ENCODE measurements around the gene SALL3. TPM values are rescaled to one million over a fixed set of nuclear protein-coding genes. Genes with fewer than 3 reads are reported as not detected.

Gene SALL3
- total and polyA plus RNA-seq, 2 experiments from 2014 or later = 16.9 to 39.8 TPM

DNA sequence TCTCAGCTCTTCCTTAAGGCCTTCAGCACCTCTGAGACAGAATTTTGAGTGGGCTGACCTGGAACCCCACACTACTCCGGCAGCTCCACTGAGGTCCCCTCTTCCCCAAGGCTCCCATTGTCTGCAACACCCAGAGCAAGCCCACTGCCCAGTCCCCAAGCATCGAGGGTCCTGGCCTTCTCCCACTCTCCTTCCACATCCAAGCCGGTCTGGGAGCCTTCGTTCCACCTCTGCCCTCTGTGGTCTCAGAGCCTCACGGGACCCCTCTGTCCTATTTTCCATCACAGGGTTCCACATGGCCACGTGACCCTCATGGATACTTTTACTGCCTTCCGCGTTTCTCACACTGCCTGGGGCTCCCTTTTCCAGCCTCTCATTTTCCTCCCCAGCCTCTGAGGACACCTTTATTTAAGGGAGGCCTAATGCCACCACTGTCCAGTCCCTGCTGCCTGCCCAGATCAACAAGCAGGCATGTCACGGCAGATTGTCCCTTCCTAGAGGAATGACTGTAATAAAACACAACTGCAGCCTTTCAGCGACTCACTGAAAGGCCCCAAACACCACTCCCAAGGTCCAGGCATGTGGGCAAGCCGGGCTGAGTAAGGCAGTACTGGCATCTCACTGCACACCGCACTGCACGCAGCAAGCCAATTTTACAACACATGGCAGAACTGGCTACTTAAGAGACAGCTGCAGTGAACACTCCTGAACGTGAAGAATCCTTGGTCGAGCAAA, 7.9 kb upstream of the SALL3 start:
- H3K36me3 ChIP-seq (ENCODE audit: insufficient read depth) = no peaks in the 10 kb centered on the region
- H3K9me2 ChIP-seq (ENCODE audit: insufficient read depth) = no peaks in the 10 kb centered on the region
- H3K27ac ChIP-seq (ENCODE audit: low read depth) = no peak overlapping the region
- no peak for DNase-seq (ENCODE audit: low spot score)
- H3K27me3 Mint-ChIP-seq (ENCODE audit: insufficient read depth, low read depth, poor library complexity) = peaks cover 67% of the 10 kb centered on the region
- no peak overlapping the region for H2AFZ ChIP-seq
- no peak for TF ChIP-seq POLR2AphosphoS5 (IDR thresholded peaks at IDR 0.05; ENCODE audit: low read depth)
- TF ChIP-seq, protein P1, sequence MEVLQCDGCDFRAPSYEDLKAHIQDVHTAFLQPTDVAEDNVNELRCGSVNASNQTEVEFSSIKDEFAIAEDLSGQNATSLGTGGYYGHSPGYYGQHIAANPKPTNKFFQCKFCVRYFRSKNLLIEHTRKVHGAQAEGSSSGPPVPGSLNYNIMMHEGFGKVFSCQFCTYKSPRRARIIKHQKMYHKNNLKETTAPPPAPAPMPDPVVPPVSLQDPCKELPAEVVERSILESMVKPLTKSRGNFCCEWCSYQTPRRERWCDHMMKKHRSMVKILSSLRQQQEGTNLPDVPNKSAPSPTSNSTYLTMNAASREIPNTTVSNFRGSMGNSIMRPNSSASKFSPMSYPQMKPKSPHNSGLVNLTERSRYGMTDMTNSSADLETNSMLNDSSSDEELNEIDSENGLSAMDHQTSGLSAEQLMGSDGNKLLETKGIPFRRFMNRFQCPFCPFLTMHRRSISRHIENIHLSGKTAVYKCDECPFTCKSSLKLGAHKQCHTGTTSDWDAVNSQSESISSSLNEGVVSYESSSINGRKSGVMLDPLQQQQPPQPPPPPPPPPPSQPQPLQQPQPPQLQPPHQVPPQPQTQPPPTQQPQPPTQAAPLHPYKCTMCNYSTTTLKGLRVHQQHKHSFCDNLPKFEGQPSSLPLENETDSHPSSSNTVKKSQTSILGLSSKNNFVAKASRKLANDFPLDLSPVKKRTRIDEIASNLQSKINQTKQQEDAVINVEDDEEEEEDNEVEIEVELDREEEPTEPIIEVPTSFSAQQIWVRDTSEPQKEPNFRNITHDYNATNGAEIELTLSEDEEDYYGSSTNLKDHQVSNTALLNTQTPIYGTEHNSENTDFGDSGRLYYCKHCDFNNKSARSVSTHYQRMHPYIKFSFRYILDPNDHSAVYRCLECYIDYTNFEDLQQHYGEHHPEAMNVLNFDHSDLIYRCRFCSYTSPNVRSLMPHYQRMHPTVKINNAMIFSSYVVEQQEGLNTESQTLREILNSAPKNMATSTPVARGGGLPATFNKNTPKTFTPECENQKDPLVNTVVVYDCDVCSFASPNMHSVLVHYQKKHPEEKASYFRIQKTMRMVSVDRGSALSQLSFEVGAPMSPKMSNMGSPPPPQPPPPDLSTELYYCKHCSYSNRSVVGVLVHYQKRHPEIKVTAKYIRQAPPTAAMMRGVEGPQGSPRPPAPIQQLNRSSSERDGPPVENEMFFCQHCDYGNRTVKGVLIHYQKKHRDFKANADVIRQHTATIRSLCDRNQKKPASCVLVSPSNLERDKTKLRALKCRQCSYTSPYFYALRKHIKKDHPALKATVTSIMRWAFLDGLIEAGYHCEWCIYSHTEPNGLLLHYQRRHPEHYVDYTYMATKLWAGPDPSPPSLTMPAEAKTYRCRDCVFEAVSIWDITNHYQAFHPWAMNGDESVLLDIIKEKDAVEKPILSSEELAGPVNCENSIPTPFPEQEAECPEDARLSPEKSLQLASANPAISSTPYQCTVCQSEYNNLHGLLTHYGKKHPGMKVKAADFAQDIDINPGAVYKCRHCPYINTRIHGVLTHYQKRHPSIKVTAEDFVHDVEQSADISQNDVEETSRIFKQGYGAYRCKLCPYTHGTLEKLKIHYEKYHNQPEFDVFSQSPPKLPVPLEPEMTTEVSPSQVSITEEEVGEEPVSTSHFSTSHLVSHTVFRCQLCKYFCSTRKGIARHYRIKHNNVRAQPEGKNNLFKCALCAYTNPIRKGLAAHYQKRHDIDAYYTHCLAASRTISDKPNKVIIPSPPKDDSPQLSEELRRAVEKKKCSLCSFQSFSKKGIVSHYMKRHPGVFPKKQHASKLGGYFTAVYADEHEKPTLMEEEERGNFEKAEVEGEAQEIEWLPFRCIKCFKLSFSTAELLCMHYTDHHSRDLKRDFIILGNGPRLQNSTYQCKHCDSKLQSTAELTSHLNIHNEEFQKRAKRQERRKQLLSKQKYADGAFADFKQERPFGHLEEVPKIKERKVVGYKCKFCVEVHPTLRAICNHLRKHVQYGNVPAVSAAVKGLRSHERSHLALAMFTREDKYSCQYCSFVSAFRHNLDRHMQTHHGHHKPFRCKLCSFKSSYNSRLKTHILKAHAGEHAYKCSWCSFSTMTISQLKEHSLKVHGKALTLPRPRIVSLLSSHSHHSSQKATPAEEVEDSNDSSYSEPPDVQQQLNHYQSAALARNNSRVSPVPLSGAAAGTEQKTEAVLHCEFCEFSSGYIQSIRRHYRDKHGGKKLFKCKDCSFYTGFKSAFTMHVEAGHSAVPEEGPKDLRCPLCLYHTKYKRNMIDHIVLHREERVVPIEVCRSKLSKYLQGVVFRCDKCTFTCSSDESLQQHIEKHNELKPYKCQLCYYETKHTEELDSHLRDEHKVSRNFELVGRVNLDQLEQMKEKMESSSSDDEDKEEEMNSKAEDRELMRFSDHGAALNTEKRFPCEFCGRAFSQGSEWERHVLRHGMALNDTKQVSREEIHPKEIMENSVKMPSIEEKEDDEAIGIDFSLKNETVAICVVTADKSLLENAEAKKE (CRISPR knock-in tag; IDR thresholded peaks at IDR 0.05) = no peak
- TF ChIP-seq, protein P2, sequence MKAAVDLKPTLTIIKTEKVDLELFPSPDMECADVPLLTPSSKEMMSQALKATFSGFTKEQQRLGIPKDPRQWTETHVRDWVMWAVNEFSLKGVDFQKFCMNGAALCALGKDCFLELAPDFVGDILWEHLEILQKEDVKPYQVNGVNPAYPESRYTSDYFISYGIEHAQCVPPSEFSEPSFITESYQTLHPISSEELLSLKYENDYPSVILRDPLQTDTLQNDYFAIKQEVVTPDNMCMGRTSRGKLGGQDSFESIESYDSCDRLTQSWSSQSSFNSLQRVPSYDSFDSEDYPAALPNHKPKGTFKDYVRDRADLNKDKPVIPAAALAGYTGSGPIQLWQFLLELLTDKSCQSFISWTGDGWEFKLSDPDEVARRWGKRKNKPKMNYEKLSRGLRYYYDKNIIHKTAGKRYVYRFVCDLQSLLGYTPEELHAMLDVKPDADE (IDR thresholded peaks at IDR 0.05) = no peak
- TF ChIP-seq ZNF331 (CRISPR knock-in tag; IDR thresholded peaks at IDR 0.05; ENCODE audit: low read depth) = no peak
- no peak for TF ChIP-seq STAT1 (IDR thresholded peaks at IDR 0.05; ENCODE audit: unreplicated experiment)
- TF ChIP-seq NANOG (IDR thresholded peaks at IDR 0.05; ENCODE audit: borderline replicate concordance) = no peak
- TF ChIP-seq, protein P3, sequence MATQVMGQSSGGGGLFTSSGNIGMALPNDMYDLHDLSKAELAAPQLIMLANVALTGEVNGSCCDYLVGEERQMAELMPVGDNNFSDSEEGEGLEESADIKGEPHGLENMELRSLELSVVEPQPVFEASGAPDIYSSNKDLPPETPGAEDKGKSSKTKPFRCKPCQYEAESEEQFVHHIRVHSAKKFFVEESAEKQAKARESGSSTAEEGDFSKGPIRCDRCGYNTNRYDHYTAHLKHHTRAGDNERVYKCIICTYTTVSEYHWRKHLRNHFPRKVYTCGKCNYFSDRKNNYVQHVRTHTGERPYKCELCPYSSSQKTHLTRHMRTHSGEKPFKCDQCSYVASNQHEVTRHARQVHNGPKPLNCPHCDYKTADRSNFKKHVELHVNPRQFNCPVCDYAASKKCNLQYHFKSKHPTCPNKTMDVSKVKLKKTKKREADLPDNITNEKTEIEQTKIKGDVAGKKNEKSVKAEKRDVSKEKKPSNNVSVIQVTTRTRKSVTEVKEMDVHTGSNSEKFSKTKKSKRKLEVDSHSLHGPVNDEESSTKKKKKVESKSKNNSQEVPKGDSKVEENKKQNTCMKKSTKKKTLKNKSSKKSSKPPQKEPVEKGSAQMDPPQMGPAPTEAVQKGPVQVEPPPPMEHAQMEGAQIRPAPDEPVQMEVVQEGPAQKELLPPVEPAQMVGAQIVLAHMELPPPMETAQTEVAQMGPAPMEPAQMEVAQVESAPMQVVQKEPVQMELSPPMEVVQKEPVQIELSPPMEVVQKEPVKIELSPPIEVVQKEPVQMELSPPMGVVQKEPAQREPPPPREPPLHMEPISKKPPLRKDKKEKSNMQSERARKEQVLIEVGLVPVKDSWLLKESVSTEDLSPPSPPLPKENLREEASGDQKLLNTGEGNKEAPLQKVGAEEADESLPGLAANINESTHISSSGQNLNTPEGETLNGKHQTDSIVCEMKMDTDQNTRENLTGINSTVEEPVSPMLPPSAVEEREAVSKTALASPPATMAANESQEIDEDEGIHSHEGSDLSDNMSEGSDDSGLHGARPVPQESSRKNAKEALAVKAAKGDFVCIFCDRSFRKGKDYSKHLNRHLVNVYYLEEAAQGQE (IDR thresholded peaks at IDR 0.05; ENCODE audit: unreplicated experiment) = no peak
- no peak for TF ChIP-seq JUNB (IDR thresholded peaks at IDR 0.05; ENCODE audit: unreplicated experiment)
- TF ChIP-seq ZNF114 (CRISPR knock-in tag; IDR thresholded peaks at IDR 0.05) = no peak
- no peak for TF ChIP-seq EZH2 (IDR thresholded peaks at IDR 0.05; ENCODE audit: low read depth, unreplicated experiment)
- TF ChIP-seq, protein P4, sequence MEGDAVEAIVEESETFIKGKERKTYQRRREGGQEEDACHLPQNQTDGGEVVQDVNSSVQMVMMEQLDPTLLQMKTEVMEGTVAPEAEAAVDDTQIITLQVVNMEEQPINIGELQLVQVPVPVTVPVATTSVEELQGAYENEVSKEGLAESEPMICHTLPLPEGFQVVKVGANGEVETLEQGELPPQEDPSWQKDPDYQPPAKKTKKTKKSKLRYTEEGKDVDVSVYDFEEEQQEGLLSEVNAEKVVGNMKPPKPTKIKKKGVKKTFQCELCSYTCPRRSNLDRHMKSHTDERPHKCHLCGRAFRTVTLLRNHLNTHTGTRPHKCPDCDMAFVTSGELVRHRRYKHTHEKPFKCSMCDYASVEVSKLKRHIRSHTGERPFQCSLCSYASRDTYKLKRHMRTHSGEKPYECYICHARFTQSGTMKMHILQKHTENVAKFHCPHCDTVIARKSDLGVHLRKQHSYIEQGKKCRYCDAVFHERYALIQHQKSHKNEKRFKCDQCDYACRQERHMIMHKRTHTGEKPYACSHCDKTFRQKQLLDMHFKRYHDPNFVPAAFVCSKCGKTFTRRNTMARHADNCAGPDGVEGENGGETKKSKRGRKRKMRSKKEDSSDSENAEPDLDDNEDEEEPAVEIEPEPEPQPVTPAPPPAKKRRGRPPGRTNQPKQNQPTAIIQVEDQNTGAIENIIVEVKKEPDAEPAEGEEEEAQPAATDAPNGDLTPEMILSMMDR (conservative IDR thresholded peaks at IDR 0.05; ENCODE audit: low read depth in 2 of 2) = no peak
- peaks cover 3% of the 10 kb centered on the region; the same call in 2 of the 3 replicates for H3K36me3 Mint-ChIP-seq (ENCODE audit: low read depth)
- no peaks in the 10 kb centered on the region for H3K79me2 ChIP-seq (replicated peaks; ENCODE audit: insufficient read depth)
- ATAC-seq = no peak
- peaks cover 5% of the 10 kb centered on the region; the same call in 1 of the 2 replicates for H4K20me1 ChIP-seq (replicated peaks; ENCODE audit: insufficient read depth)
- H3K9me3 Mint-ChIP-seq = peaks cover 36% of the 10 kb centered on the region
- peaks cover 14% of the 10 kb centered on the region for H3F3A ChIP-seq (replicated peaks; ENCODE audit: low read depth)
- no peak overlapping the region for H3K27ac Mint-ChIP-seq
- H3K4me3 Mint-ChIP-seq = no peak overlapping the region
- no peak overlapping the region for H3K4me3 ChIP-seq
- H3K4me2 ChIP-seq = no peak overlapping the region
- peaks cover 28% of the 10 kb centered on the region for H3K4me1 ChIP-seq (ENCODE audit: insufficient read depth)
- peaks cover 75% of the 10 kb centered on the region for H3K27me3 ChIP-seq (ENCODE audit: insufficient read depth)
- H3K4me1 Mint-ChIP-seq = peaks cover 25% of the 10 kb centered on the region

Measured in GM23338 (cell line).